ENCODE data around the gene PLA2R1.

DNA sequence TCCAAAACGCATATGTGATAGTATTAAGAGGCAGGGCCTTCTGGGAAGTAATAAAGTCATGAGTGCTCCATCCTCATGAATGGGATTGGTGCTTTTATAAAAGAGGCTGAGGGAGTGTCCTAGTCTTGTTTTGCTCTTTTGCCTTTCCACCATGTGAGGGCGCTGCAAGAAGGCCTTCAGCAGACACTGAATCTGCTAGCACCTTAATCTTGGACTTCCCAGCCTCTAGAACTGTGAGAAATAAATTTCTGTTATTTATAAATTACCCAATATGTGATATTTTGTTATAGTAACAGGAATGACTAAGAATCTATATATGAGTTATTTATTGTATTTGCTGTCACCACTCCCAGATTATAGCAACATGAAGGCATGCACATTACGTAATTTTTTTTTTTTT is 63.5 kb downstream of the PLA2R1 start:
- no peak for TF ChIP-seq CHD1 (IDR thresholded peaks at IDR 0.05; ENCODE audit: low read depth, low read length)
- TF ChIP-seq POLR2A (IDR thresholded peaks at IDR 0.05; ENCODE audit: low read depth, low read length) = no peak
- TF ChIP-seq, protein P1, sequence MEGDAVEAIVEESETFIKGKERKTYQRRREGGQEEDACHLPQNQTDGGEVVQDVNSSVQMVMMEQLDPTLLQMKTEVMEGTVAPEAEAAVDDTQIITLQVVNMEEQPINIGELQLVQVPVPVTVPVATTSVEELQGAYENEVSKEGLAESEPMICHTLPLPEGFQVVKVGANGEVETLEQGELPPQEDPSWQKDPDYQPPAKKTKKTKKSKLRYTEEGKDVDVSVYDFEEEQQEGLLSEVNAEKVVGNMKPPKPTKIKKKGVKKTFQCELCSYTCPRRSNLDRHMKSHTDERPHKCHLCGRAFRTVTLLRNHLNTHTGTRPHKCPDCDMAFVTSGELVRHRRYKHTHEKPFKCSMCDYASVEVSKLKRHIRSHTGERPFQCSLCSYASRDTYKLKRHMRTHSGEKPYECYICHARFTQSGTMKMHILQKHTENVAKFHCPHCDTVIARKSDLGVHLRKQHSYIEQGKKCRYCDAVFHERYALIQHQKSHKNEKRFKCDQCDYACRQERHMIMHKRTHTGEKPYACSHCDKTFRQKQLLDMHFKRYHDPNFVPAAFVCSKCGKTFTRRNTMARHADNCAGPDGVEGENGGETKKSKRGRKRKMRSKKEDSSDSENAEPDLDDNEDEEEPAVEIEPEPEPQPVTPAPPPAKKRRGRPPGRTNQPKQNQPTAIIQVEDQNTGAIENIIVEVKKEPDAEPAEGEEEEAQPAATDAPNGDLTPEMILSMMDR (conservative IDR thresholded peaks at IDR 0.05; ENCODE audit: low read depth, low read length) = no peak; the same call in 1 of the 2 replicates
- no peak for TF ChIP-seq ELK1 (IDR thresholded peaks at IDR 0.05; ENCODE audit: borderline replicate concordance, low read depth, low read length)
- no peak for TF ChIP-seq RAD21 (IDR thresholded peaks at IDR 0.05; ENCODE audit: low read length)
